ENCODE data around the gene ENO3. TPM values are rescaled to one million over a fixed set of nuclear protein-coding genes. Genes with fewer than 3 reads are reported as not detected.

Gene ENO3
- total RNA-seq, 1 experiment from 2014 or later: 23.4 TPM

DNA sequence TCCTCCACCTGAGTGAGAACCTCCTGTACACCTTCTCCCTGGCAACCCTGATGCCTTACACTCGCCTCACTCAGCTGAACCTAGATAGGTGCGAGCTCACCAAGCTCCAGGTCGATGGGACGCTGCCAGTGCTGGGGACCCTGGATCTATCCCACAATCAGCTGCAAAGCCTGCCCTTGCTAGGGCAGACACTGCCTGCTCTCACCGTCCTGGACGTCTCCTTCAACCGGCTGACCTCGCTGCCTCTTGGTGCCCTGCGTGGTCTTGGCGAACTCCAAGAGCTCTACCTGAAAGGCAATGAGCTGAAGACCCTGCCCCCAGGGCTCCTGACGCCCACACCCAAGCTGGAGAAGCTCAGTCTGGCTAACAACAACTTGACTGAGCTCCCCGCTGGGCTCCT, 18.2 kb upstream of the ENO3 start:
- DNase-seq (ENCODE audit: low read depth, low spot score): no peak
- TF ChIP-seq TCF7L2 (IDR thresholded peaks at IDR 0.05; ENCODE audit: low read depth, low read length) (no peak), POLR2AphosphoS5 (IDR thresholded peaks at IDR 0.05; ENCODE audit: low read depth, low read length) (no peak), SIN3A (IDR thresholded peaks at IDR 0.05; ENCODE audit: borderline replicate concordance, insufficient read depth, low read depth, low read length) (no peak)
- TF ChIP-seq, protein P1, sequence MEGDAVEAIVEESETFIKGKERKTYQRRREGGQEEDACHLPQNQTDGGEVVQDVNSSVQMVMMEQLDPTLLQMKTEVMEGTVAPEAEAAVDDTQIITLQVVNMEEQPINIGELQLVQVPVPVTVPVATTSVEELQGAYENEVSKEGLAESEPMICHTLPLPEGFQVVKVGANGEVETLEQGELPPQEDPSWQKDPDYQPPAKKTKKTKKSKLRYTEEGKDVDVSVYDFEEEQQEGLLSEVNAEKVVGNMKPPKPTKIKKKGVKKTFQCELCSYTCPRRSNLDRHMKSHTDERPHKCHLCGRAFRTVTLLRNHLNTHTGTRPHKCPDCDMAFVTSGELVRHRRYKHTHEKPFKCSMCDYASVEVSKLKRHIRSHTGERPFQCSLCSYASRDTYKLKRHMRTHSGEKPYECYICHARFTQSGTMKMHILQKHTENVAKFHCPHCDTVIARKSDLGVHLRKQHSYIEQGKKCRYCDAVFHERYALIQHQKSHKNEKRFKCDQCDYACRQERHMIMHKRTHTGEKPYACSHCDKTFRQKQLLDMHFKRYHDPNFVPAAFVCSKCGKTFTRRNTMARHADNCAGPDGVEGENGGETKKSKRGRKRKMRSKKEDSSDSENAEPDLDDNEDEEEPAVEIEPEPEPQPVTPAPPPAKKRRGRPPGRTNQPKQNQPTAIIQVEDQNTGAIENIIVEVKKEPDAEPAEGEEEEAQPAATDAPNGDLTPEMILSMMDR (IDR thresholded peaks at IDR 0.05): no peak
- TF ChIP-seq, protein P2, sequence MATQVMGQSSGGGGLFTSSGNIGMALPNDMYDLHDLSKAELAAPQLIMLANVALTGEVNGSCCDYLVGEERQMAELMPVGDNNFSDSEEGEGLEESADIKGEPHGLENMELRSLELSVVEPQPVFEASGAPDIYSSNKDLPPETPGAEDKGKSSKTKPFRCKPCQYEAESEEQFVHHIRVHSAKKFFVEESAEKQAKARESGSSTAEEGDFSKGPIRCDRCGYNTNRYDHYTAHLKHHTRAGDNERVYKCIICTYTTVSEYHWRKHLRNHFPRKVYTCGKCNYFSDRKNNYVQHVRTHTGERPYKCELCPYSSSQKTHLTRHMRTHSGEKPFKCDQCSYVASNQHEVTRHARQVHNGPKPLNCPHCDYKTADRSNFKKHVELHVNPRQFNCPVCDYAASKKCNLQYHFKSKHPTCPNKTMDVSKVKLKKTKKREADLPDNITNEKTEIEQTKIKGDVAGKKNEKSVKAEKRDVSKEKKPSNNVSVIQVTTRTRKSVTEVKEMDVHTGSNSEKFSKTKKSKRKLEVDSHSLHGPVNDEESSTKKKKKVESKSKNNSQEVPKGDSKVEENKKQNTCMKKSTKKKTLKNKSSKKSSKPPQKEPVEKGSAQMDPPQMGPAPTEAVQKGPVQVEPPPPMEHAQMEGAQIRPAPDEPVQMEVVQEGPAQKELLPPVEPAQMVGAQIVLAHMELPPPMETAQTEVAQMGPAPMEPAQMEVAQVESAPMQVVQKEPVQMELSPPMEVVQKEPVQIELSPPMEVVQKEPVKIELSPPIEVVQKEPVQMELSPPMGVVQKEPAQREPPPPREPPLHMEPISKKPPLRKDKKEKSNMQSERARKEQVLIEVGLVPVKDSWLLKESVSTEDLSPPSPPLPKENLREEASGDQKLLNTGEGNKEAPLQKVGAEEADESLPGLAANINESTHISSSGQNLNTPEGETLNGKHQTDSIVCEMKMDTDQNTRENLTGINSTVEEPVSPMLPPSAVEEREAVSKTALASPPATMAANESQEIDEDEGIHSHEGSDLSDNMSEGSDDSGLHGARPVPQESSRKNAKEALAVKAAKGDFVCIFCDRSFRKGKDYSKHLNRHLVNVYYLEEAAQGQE (IDR thresholded peaks at IDR 0.05; ENCODE audit: insufficient read depth in 1 of 2, low read depth in 2 of 2, low read length in 1 of 2): no peak
- ATAC-seq: no peak
- CTCF ChIA-PET: no interaction called here
- no peak overlapping the region for H3K4me3 ChIP-seq (ENCODE audit: low read depth in 2 of 2, low read length in 2 of 2)
- intact Hi-C loops (cut with micrococcal nuclease; ENCODE audit: unreplicated experiment): no loop called here
- H3K27me3 ChIP-seq (ENCODE audit: control insufficient read depth, insufficient read depth, low read length): no peaks in the 10 kb centered on the region
- H3K36me3 ChIP-seq (ENCODE audit: control insufficient read depth, insufficient read depth, low read length): no peaks in the 10 kb centered on the region
- H3K27ac ChIP-seq (ENCODE audit: low read length): no peak overlapping the region
- H3K4me1 ChIP-seq (ENCODE audit: control insufficient read depth, insufficient read depth, low read length): no peaks in the 10 kb centered on the region
- in situ Hi-C loops (cut with HindIII; ENCODE audit: low pct_unique_long_range_greater_than_20kb, low sequenced_read_pairs): no loop called here
- H3K9me3 ChIP-seq (ENCODE audit: control insufficient read depth, insufficient read depth, low read depth, low read length): no peaks in the 10 kb centered on the region
- POLR2A ChIA-PET: no interaction called here
- BruUV-seq (replicated peaks): no TSS peak

DNA sequence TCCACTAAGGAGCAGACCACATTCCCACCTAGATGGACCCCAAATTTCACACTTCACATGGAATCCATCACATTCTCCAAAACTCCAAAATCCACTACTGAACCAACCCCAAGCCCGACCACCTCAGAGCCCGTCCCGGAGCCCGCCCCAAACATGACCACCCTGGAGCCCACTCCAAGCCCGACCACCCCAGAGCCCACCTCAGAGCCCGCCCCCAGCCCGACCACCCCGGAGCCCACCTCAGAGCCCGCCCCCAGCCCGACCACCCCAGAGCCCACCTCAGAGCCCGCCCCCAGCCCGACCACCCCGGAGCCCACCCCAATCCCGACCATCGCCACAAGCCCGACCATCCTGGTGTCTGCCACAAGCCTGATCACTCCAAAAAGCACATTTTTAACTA, 17.3 kb upstream of the ENO3 start:
- POLR2A ChIA-PET: interaction anchor here (0.6 kb wide), 1 partner anchor 346 kb away, joined by 4 read pairs; no protein-coding TSS in a partner anchor
- H3K36me3 ChIP-seq (ENCODE audit: control insufficient read depth, insufficient read depth, low read length): no peaks in the 10 kb centered on the region
- ATAC-seq: no peak
- no peak overlapping the region for H3K27ac ChIP-seq (ENCODE audit: low read length)
- intact Hi-C loops (cut with micrococcal nuclease; ENCODE audit: unreplicated experiment): no loop called here
- no peaks in the 10 kb centered on the region for H3K9me3 ChIP-seq (ENCODE audit: control insufficient read depth, insufficient read depth, low read depth, low read length)
- no peak for DNase-seq (ENCODE audit: low read depth, low spot score)
- H3K4me3 ChIP-seq (ENCODE audit: low read depth in 2 of 2, low read length in 2 of 2): no peak overlapping the region
- in situ Hi-C loops (cut with HindIII; ENCODE audit: low pct_unique_long_range_greater_than_20kb, low sequenced_read_pairs): no loop called here
- no peaks in the 10 kb centered on the region for H3K27me3 ChIP-seq (ENCODE audit: control insufficient read depth, insufficient read depth, low read length)
- CTCF ChIA-PET: no interaction called here
- H3K4me1 ChIP-seq (ENCODE audit: control insufficient read depth, insufficient read depth, low read length): peaks cover 4% of the 10 kb centered on the region
- no peak for TF ChIP-seq TCF7L2 (IDR thresholded peaks at IDR 0.05; ENCODE audit: low read depth, low read length)
- TF ChIP-seq, protein P2 (IDR thresholded peaks at IDR 0.05; ENCODE audit: insufficient read depth in 1 of 2, low read depth in 2 of 2, low read length in 1 of 2): no peak
- TF ChIP-seq, protein P1 (IDR thresholded peaks at IDR 0.05): no peak
- TF ChIP-seq SIN3A (IDR thresholded peaks at IDR 0.05; ENCODE audit: borderline replicate concordance, insufficient read depth, low read depth, low read length): no peak
- no peak for TF ChIP-seq POLR2AphosphoS5 (IDR thresholded peaks at IDR 0.05; ENCODE audit: low read depth, low read length)
- BruUV-seq (replicated peaks): no TSS peak

All from Panc1 (cell line).